ENCODE results near the gene ABCG4.
"Not testable (repeated sequence)": the region's sequence is repeated elsewhere in the genome, so short reads cannot be mapped to it uniquely, and the experiment has no call there.

The ABCG4 gene

GRCh38 chr11:119115484-119116234 lies 33.2 kb upstream of the ABCG4 start:
- DNase-seq, result peak in 18 of 51 donors; percentile 13 to 42 (median 27)

DNA sequence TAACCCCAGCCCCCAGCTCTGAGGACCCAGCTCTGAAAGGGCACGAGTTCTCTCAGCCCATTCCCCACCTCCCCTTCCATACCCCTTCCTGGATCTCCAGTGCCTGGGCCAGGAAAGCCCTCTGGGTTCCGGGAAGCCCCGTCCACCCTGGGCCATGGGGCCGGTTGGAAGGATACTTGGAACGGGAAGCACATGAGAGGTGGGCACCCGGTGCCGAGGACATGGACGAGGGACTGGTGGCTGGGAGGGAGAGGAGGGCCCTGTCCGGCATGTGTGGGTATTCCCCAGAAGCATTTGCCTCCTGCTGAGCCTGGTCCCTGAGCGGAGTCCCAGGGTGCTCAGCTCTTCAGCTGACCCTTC lies 32.6 kb upstream of the ABCG4 start:
- DNase-seq, result no peak

DNA sequence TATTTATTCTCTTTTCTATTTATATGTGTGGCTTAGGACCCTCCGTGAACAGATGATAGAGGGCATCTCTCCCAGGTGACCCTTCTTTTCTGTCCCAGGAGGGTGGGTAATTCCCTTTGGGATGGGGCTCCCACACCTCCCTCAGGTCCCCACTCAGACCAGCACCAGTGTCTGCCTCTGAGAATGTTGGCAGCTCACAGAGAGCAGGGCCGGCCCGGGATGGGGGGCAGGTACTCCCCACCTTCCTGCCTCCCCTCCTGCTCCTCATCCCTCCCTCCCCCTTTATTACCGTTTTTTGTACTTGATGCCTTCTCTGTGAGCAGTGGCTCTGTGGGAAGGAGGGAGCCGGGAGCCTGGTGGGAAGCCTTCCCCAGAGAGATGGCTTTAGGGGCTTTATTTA lies 32.3 kb upstream of the ABCG4 start:
- no peak for DNase-seq

- no peak for DNase-seq
These were observed 31.7 kb upstream of the ABCG4 start for GRCh38 chr11:119117004-119117706.

- no peak for DNase-seq
These were observed 30.6 kb upstream of the ABCG4 start for GRCh38 chr11:119118227-119118626.

- no peak for DNase-seq
These were observed 29.9 kb upstream of the ABCG4 start for GRCh38 chr11:119118946-119119345.

DNA sequence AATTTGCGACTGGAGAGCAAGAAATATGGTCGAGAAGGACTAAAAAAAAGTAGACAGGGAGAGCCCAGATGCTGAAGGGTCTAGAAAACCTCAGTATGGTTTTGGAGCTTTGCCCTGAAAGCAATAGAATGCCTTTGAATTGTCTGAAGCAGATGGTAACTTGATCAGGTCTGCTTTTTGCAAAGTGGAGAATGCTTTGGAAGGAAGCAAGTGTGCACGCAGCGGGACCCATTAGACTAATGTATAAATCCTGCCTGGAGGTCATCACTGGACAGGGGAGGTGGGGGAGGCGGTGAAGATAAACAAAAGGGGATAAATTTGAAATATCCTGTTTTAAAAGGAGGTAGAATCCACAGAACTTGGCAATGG lies 28.2 kb upstream of the ABCG4 start:
- DNase-seq, result peak in 1 of 51 donors; percentile 42

GRCh38 chr11:119121008-119121810 lies 27.6 kb upstream of the ABCG4 start, which contains the start of gene HINFP:
HINFP (plus strand) TSS chr11:119121580; CDS start chr11:119126945, 5,365 bp downstream.
- DNase-seq, result peak; percentile 82 to 100 (median 99)

DNA sequence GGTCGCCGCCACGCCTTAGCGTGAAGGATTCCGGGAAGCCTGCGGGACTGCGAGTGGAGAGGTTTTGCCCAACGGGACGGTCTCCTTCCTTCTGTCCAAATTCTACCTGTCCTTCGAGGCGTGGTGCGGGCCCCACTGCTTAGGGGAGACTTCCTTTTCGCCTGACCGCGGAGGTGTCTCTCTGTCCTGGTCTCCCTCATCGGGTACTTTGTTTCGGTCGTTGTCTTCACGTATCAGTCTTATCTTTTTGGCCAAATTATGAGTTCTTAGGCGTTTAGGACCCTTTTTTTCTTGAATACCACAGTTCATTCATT lies 27.1 kb upstream of the ABCG4 start:
- no peak for DNase-seq

DNA sequence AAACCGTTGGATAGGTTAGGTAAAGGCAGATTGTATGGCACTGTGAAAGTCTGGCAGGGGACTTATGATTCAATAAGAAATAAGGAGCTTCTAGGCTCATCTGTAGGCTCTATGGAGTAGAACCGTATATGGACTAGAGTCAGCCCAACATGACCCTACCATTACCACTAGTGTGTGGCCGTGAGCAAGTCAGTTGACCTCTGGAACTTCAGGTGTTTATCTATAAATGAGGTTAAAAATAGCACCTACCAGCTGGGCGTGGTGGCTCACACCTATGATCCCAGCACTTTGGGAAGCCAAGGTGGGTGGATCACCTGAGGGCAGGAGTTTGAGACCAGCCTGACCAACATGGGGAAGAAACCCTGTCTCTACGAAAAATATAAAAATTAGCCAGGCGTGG lies 23.0 kb upstream of the ABCG4 start:
- no peak for DNase-seq

GRCh38 chr11:119126675-119127268 lies 22.1 kb upstream of the ABCG4 start:
- DNase-seq, result no peak

DNA sequence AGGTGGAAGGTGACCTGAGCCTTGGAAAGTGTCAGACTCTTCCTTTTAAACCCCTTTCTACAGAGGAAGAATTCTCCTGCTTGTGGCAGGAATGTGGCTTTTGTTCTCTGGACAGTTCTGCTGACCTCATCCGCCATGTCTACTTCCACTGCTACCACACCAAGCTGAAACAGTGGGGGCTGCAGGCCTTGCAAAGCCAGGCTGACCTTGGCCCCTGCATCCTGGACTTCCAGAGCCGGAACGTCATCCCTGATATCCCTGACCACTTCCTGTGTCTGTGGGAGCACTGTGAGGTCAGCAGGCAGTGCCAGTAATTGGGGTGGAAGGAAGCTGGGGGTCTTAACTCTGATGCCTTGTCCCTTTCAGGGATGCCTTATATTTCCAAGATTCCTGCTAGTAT lies 18.2 kb upstream of the ABCG4 start:
- DNase-seq, result no peak

DNA sequence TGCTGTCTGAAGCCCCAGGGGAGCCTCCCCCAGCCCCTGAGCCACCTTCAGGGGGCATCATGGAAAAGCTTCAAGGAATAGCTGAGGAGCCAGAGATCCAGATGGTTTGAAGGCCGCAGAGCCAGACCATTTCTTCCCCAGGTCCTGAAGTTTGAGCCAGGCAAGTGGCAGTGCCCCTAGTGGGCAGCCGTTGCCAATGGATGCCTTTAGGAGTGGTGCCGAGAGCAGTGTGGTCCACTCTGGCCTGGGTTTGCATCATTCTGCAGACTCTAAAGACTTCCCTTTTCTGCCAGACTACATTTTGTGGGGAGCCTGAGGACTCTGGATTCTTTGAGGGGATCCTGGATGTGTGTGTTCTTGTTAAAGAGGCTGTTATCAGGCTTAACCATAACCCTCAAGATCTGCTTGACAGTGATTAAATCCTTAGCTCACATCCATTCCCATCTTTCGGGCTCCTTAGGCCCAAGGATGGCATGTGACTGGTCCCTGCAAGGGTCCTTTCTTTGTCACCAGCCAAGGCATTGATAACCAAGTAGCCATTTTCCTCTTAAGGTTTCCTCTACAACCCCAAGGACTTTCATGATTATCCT lies 14.4 kb upstream of the ABCG4 start:
- DNase-seq, result no peak

DNA sequence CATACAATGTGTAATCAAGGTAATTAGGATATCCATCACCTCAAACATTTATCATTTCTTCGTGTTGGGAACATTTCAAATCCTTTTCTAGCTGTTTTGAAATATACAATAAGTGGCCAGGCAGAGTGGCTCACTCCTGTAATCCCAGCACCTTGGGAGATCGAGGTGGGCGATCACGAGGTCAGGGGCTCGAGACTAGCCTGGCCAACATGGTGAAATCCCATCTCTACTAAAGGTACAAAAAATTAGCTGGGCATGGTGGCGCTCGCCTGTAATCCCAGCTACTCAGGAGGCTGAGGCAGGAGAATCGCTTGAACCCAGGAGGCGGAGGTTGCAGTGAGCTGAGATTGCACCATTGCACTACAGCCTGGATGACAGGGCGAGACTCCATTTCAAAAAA lies 9.6 kb upstream of the ABCG4 start:
- DNase-seq, result not testable (repeated sequence)

GRCh38 chr11:119144825-119145486 lies 3.9 kb upstream of the ABCG4 start:
- peak in 20 of 51 donors; percentile 2 to 37 (median 22) for DNase-seq

DNA sequence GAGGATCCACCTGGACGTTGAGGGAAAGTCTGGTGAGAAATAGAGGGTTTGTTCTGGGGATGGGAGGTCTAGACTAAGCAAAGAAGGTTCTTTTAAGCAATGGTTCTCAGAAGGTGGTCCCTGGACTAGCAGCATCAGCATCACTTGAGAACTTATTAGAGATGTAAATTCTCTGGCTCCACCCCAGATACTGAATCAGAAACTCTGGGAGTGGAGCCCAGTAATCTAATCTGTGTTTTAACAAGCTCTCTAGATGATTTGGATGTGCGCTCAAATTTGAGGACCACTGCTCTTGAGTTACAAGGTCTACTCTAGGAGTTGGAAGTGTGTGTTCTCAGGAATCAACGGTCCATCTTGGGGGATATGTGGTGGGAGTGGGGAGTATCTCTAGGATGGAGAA lies 3.3 kb upstream of the ABCG4 start:
- no peak for DNase-seq

- no peak for DNase-seq
These were observed 1.1 kb upstream of the ABCG4 start for GRCh38 chr11:119147604-119148333.

DNA sequence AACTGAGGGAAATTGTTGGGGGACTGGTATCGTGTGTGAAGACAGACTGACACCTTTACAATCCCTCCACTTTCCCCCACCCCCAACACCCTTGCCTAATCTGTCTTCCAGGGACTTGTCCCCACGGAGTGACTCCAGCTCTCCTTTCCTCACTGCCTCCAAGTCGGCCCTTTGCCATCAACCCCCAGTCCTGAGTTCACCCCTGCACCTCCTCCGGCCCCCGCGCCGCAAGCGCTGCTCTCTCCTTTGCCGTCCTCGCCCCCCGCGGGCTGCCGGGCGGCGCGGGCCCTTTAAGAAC lies 183 bp upstream of the ABCG4 start:
- no peak for DNase-seq

- no peak for DNase-seq
These were observed 979 bp downstream of the ABCG4 start for GRCh38 chr11:119149786-119150275.

DNA sequence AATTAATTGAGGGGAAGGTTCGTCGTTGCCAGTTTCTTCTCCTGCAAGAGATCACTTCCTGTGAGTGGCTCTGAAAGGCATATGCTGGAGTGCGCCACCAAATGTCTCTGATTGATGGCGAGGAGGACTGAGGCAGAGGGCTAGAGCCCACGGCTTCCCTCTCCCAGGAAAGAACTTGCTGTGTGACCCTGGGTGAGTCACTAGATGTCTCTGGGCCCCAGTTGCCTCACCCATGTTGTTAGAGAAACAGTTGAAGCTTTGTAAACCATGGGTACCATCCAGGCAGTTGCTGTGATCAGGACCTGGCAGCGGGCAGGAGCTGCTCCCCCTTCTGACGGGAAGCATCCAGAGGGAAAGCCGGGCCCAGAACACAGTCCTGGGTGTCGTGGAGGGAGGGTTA lies 3.2 kb downstream of the ABCG4 start:
- no peak for DNase-seq
